ENCODE measurements around the gene CCDC102A. TPM values are rescaled to one million over a fixed set of nuclear protein-coding genes. Genes with fewer than 3 reads are reported as not detected.
A peak's percentile ranks its signal among the peaks of the same experiment; 100 is the strongest.

CCDC102A gene
- total RNA-seq, 1 experiment from 2014 or later, result 10.5 TPM

- DNase-seq (ENCODE audit: low read depth, low spot score), result peak; percentile 8
- in situ Hi-C loops (cut with HindIII; ENCODE audit: low pct_unique_long_range_greater_than_20kb, low sequenced_read_pairs), result no loop called here
Observed at GRCh38 chr16:57530104-57530521, 6.3 kb downstream of the CCDC102A start.

DNA sequence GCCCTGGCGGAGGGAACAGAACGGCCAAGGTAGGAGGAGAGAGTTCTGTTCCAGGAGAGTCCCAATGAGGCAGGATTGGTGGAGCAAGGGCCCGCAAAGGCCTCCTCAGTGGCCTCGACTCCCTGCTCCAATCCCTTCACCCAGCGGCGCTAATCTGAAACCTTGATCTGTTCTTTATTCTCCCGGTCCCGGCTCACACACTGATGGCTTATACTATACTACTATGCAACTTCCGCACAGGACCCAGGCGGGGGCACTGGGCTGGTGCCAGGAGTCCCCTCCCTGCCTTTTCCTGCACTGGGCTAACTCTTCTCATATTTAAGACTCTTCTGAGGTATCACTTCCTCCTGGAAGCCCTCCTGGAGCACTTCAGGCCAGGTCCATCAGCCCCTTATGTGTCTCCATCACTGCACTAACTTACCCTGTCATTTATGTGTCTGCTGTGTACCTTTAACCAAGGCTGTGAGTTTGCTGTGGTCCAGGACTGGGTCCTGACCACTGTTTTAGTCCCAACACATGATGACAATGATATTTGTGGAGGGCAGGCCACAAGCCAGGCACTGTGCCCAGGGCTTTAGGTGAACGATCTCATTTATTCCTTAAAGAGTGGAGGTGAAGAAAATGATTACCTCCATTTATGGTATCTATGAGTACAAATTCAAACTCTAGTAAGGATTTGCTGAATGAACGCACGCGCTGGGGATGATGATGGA, 6.8 kb downstream of the CCDC102A start:
- in situ Hi-C loops (cut with HindIII; ENCODE audit: low pct_unique_long_range_greater_than_20kb, low sequenced_read_pairs), result no loop called here
- DNase-seq (ENCODE audit: low read depth, low spot score), result no peak

GRCh38 chr16:57528499-57529390, 7.6 kb downstream of the CCDC102A start:
- in situ Hi-C loops (cut with HindIII; ENCODE audit: low pct_unique_long_range_greater_than_20kb, low sequenced_read_pairs), result no loop called here
- no peak for DNase-seq (ENCODE audit: low read depth, low spot score)

DNA sequence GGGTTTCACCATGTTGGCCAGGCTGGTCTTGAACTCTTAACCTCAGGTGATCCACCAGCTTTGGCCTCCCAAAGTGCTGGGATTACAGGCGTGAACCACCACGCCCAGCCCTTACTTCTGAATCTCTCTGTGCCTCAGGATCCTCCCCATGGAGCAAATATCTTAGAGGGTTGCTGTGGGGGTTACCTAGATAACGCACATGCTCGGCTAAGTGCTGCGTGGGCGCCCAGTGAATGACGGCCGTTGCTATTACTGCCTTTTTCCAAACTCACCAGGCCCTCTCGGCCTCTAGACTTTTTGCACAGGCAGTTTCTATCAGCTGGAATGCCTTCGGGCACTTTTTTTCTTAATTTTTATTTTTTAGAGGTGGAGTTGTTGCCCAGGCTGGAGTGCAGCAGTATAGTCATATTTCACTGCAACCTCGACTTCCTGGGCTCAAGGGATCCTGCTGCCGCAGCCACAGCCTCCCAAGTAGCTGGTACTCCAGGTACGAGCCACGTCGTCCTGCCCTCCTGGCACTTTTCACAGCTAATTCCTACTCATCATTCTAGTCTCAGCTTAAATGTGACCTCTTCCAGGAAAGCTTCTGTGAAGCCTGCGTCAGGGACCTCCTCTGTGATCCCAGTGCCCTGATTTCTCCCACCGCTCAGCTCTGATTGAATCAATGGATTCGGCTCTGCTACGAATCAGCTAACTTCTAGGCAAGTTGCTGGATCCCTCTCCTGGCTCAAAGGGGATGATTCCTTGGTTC, 8.6 kb downstream of the CCDC102A start:
- DNase-seq (ENCODE audit: low read depth, low spot score), result no peak
- in situ Hi-C loops (cut with HindIII; ENCODE audit: low pct_unique_long_range_greater_than_20kb, low sequenced_read_pairs), result no loop called here

DNA sequence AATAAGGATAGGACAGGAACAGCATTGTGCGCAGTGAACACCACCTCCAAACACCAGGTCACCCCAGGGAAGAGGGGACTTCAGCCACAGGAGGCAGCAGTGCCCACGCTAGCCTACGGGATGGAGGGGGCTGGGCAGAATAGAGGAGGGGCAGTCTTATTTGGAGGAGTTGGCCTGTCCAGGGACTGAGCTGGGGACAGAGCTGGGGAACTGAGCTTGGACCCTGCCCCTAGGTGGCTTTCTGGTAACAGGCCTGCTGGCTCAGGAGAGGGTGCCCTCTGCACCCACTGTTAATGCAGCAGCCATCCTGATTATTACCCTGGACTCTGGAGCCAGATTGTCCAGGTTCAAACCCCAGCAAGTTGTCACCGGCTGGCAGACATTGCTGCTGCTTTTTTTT, 9.3 kb downstream of the CCDC102A start:
- no peak for DNase-seq (ENCODE audit: low read depth, low spot score)
- in situ Hi-C loops (cut with HindIII; ENCODE audit: low pct_unique_long_range_greater_than_20kb, low sequenced_read_pairs), result no loop called here

DNA sequence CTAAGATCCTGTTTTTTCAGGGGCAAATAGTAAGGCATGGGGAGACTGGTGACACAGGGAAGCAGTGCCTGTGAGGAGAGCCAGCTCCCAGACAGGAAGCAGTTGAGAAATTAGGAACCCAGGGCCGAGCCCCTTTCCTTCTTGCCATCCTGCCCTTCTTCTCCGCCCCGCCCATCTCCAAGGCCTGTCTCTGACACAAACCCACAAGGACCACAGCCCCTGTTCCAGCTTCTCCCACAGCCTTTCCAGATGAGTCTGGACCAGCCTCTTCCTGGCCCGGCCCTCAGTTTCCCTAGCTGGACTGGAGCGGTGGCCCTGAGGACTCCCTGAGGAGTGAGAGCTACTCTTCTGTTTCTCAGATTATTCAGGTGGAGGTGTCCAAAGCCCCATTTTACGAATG, 9.9 kb downstream of the CCDC102A start:
- DNase-seq (ENCODE audit: low read depth, low spot score), result no peak
- in situ Hi-C loops (cut with HindIII; ENCODE audit: low pct_unique_long_range_greater_than_20kb, low sequenced_read_pairs), result no loop called here

DNA sequence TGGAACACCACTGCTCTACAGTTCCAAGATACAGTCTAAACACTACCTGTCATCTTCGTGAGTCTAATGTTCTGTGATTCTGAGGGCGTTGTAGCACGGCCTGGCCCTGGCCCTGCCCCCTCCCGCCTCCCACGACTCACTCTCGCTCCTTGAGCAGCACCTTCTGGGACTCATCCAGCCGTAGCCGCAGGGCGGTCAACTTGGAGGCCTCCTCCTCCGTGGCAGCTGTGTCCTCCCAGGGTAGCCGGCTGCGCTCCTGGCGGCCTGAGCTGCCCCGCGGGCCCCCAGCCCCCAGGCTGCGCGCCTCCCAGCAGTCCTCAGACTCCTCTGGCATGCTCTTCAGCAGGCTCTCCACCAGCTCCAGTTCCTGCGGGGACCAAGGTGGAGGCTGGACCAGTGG, 10.6 kb downstream of the CCDC102A start:
- no peak for DNase-seq (ENCODE audit: low read depth, low spot score)
- in situ Hi-C loops (cut with HindIII; ENCODE audit: low pct_unique_long_range_greater_than_20kb, low sequenced_read_pairs), result no loop called here

DNA sequence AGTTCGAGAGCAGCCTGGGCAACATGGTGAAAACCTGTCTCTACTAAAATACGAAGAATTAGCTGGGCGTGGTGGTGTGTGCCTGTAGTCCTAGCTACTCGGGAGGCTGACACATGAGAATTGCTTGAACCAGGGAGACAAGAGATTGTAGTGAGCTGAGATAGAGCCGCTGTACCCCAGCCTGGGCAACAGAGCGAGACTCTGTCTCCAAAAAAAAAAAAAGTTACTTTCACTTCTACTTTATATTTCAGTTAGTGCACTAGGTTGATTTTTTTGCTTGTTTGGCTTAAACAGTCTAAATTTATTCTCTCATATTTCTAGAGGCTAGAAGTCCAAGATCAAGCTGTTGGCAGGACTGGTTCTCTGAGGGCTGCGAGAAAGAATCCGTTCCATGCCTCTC, 13.4 kb downstream of the CCDC102A start:
- in situ Hi-C loops (cut with HindIII; ENCODE audit: low pct_unique_long_range_greater_than_20kb, low sequenced_read_pairs), result no loop called here
- DNase-seq (ENCODE audit: low read depth, low spot score), result no peak

- peak; percentile 69 for DNase-seq (ENCODE audit: low read depth, low spot score)
- in situ Hi-C loops (cut with HindIII; ENCODE audit: low pct_unique_long_range_greater_than_20kb, low sequenced_read_pairs), result no loop called here
Observed at GRCh38 chr16:57519796-57520360, 16.5 kb downstream of the CCDC102A start.

DNA sequence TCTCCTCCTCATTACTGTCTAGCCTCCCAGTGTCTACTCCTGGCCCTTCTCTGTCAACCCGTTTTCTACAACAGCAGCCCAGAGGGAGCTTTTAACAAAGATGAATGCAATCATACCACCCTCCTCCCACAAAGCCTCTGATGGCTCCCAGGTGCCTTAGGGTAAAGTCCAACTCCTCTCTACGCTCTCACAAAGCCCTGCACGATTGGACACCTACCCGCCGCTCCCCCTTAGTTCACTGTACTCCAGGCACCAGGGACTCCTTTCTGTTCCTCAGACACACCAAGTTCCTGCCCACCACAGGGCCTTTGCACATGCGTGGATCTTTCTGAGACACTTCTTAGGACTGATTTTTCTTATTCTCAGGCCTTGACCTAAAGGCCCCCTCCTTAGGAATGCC, 17.4 kb downstream of the CCDC102A start:
- in situ Hi-C loops (cut with HindIII; ENCODE audit: low pct_unique_long_range_greater_than_20kb, low sequenced_read_pairs), result no loop called here
- DNase-seq (ENCODE audit: low read depth, low spot score), result no peak

GRCh38 chr16:57518520-57518919, 17.9 kb downstream of the CCDC102A start:
- in situ Hi-C loops (cut with HindIII; ENCODE audit: low pct_unique_long_range_greater_than_20kb, low sequenced_read_pairs), result no loop called here
- no peak for DNase-seq (ENCODE audit: low read depth, low spot score)

GRCh38 chr16:57517397-57518367, 18.7 kb downstream of the CCDC102A start:
- DNase-seq (ENCODE audit: low read depth, low spot score), result no peak
- in situ Hi-C loops (cut with HindIII; ENCODE audit: low pct_unique_long_range_greater_than_20kb, low sequenced_read_pairs), result no loop called here

DNA sequence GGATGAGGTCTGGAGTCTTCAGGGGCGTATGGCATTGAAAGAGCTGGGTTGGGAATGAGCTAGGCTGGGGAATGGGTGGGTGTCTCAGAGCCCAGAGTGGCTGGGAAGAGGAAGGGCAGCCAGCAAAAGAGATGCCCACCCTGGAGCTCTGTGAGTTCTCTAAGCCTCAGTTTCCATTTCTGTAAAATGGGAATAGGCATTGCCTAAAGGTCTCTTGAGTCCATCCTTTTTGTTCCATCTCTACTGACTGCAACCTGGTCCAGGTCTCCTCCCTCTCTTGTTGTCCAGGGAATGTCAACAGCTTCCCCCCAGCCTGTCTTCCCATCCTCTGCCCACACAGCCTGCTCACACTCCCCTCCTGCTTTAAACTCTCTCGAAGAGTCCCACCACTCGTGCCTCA, 19.6 kb downstream of the CCDC102A start:
- no peak for DNase-seq (ENCODE audit: low read depth, low spot score)
- in situ Hi-C loops (cut with HindIII; ENCODE audit: low pct_unique_long_range_greater_than_20kb, low sequenced_read_pairs), result no loop called here

DNA sequence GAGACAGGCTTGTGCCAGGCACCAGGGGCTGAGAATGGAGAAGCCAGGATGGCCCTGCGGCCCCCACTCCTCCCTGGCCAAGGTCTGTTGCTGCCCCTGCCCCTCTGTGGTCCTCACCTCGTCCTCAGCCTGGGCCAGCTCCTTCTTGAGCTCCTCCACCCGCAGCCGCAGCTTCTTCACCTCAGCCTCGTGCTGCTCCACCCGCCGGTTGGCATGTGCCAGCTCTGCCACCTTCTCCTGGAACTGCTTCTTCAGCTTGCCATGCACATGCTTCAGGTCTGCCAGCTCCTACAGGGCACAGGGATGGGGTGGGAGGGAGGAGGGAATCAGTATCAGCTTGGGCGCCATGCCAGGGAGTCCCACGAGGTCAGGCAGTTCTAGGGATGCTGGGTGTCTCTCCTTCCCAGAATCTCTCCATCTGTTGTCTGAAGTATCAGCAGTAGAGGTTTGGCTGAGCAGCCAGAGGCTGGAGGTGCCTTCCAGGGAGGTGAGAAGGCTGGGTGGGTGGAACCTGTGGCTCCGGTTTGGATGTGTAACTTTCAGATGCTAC, 20.1 kb downstream of the CCDC102A start:
- in situ Hi-C loops (cut with HindIII; ENCODE audit: low pct_unique_long_range_greater_than_20kb, low sequenced_read_pairs), result no loop called here
- DNase-seq (ENCODE audit: low read depth, low spot score), result no peak

DNA sequence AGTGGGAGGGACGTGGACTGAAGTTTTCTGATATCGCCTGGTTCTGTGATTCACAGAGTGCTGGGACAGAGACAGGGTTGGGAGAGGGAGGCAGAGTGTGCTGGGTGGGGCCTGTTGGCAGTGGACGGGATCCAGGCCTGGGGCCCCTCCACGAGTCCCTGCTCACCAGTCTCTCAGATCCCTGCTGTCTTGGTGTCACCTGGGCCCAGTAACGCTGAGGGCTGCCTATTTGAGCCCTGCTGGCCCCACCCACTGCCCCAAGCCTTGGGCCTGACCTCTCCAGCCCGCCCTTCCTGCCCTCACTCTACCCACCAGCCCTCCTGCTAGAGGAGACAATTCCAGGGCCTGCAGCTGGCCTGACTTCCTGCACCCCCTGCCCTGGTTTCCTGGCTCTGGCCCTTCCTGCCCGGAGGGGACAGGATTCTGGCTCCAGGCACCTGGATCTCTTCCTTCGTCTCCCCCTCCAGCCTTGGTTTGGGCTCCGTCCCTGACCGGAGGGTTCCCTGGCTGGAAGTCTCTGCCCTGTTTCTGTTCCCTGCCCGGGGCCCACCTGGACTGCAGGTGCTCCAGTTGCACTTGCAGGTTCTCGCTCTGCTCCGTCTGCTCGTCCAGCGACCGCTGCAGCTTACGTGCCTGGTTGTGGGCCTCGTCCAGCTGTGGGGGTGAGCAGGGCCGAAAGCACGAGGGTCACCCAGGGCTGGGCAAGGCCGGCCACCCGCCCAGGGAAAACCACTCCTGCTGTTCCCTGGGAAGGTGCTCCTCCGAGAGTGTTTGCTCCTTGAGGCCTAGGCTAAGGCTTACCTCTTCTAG, 21.4 kb downstream of the CCDC102A start:
- in situ Hi-C loops (cut with HindIII; ENCODE audit: low pct_unique_long_range_greater_than_20kb, low sequenced_read_pairs), result no loop called here

DNA sequence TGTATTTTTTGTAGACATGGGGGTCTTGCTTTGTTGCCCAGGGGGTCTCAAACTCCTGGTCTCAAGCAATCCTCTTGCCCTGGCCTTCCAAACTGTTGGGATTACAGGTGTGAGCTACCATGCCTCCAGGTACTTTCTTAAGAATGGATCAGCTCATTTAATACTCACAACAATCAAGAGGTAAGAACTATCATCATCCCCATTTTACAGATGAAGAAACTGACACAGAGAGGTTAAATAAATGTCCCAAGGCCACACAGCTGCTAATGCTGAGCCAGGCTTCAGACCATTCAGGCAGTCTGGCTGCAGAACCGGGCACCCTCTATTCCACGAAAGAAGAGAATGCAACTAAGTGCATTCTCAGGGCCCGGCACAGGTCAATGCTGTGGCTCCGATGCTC, 22.0 kb downstream of the CCDC102A start:
- DNase-seq (ENCODE audit: low read depth, low spot score), result no peak
- in situ Hi-C loops (cut with HindIII; ENCODE audit: low pct_unique_long_range_greater_than_20kb, low sequenced_read_pairs), result no loop called here

More for the DNA sequence above, 21.4 kb downstream of the CCDC102A start:
- DNase-seq (ENCODE audit: low read depth, low spot score), result no peak
